Duodenal mucosa (tissue), 2 donors: ENCODE measurements around the gene CEMP1.

Source experiments
- H3K27ac ChIP-seq: one replicate; pipeline ENCODE4 v1.7.0; 2013; ENCODE audit warnings: low read depth, low read length
- H3K27me3 ChIP-seq, 2 donors: one replicate each; pipeline ENCODE4 v1.7.0; 2013; ENCODE audit warnings: low read length in 2 of 2, control low read depth in 1 of 2; ENCODE audit not compliant: insufficient read depth in 2 of 2, control insufficient read depth in 1 of 2
- H3K36me3 ChIP-seq, 2 donors: one replicate each; pipeline ENCODE4 v1.7.0; 2013; ENCODE audit warnings: low read length in 2 of 2, control low read depth in 1 of 2; ENCODE audit not compliant: insufficient read depth in 2 of 2, control insufficient read depth in 1 of 2
- H3K4me1 ChIP-seq, 2 donors: one replicate each; pipeline ENCODE4 v1.7.0; 2013; ENCODE audit warnings: low read length in 2 of 2, control low read depth in 1 of 2; ENCODE audit not compliant: insufficient read depth in 2 of 2, control insufficient read depth in 1 of 2
- H3K4me3 ChIP-seq, 2 donors: one replicate each; pipeline ENCODE4 v1.7.0; 2013; ENCODE audit warnings: low read length in 2 of 2, low read depth in 1 of 2
- H3K9ac ChIP-seq, 2 donors: one replicate each; pipeline ENCODE4 v1.7.0; 2013; ENCODE audit warnings: low read length in 2 of 2, low read depth in 1 of 2
- H3K9me3 ChIP-seq, 2 donors: one replicate each; pipeline ENCODE4 v1.7.0; 2013; ENCODE audit warnings: low read length in 2 of 2, control low read depth in 1 of 2; ENCODE audit not compliant: control insufficient read depth in 1 of 2

Gene CEMP1

DNA sequence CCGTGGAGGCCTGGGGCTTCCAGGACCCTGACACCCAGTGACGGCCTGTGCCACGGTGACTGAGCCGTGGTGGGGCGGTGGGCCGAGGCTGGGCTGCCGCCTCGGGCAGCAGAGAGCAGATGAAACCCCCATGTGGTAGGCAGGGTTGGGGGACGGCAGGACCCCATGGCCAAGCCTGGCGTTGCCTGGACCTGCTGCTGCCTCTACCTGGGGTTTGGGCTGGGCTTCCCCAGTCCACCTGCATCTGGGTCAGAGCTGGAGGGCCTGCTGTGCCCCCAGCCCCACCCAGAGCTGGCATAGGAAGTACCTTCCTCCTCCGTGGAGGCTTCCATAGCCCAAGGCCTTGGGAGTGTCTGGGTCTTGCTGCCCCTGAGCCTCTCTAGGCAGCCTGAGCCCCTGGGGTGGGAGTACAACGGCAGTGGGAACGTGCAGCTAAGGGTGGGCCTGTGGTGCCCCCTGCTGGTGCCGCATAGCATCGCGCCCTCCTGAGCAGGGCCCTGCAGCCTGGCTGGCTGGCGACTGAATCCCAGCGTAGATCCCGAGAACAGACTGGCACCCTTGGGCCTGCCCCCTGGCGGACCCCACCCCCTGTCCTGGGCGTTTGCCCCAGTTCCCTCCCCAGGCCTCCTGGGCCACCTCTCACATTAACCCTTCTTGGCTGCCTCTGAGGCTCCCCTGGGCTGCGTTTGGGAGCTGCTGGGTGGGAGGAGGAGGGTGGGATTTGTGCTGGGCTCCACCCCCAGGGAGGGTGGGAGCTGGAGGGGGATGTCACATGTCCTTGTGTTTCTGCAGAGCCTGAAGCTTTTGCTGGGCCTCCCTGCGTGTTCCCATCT is 30.1 kb downstream of the CEMP1 start:
- peak overlapping the region in 1 of 2 donors; percentile 28 for H3K4me3 ChIP-seq
- no peaks in the 10 kb centered on the region for H3K9me3 ChIP-seq
- no peak overlapping the region for H3K9ac ChIP-seq
- no peaks in the 10 kb centered on the region for H3K27me3 ChIP-seq
- no peak overlapping the region for H3K27ac ChIP-seq
- peaks cover 2 to 12% of the 10 kb centered on the region in 2 donors for H3K36me3 ChIP-seq
- peaks cover 5 to 15% of the 10 kb centered on the region in 2 donors for H3K4me1 ChIP-seq

DNA sequence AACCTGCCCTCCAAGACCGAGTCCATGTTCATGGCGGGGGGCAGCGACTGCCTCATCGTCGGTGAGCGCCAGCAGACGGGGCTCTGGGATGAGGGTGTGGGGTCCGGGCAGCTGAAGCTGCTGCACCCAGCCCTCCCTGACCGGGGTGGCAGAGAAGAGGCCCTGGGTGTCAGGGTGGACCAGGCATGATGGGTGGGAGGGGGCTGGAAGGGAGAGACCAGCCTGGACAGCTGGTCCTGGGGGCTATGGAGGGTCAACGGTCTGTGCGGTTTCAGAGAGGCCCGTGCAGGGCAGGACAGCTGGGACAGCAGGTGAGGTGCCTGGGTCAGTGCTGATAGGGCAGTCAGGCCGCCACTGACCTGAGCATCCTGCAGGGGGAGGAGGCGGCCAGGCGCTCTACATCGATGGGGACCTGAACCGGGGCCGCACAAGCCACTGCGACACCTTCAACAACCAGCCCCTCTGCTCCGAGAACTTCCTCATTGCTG is 30.7 kb downstream of the CEMP1 start:
- no peak overlapping the region for H3K27ac ChIP-seq
- no peaks in the 10 kb centered on the region for H3K9me3 ChIP-seq
- peaks cover 2 to 14% of the 10 kb centered on the region in 2 donors for H3K36me3 ChIP-seq
- no peak overlapping the region for H3K4me3 ChIP-seq
- peaks cover 5 to 15% of the 10 kb centered on the region in 2 donors for H3K4me1 ChIP-seq
- no peak overlapping the region for H3K9ac ChIP-seq
- no peaks in the 10 kb centered on the region for H3K27me3 ChIP-seq

DNA sequence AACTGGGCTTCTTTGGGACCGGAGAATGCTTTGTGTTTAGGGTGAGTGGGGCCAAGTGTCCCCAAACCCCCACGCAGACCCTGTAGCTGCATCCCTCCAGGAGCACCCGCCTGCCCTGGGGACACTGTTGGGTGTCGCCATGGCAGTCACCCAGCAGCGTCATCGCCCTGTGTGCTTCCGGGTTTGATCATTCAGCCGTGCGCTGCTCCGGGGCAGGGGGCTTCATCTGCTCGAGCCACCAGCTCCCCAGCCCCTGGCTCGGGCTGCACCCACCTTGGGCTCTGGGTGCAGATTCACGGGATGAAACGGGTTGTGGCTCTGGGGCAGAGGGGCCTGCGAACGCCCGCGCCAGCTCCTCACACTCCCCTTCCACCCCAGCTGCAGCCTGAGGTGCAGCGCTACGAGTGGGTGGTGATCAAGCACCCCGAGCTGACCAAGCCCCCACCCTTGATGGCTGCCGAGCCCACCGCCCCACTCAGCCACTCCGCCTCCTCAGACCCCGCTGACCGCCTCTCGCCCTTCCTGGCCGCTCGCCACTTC is 31.2 kb downstream of the CEMP1 start:
- H3K9ac ChIP-seq, result no peak overlapping the region
- no peak overlapping the region for H3K27ac ChIP-seq
- H3K4me1 ChIP-seq, result peaks cover 5 to 15% of the 10 kb centered on the region in 2 donors
- H3K4me3 ChIP-seq, result no peak overlapping the region
- no peaks in the 10 kb centered on the region for H3K9me3 ChIP-seq
- peaks cover 2 to 14% of the 10 kb centered on the region in 2 donors for H3K36me3 ChIP-seq
- no peaks in the 10 kb centered on the region for H3K27me3 ChIP-seq

DNA sequence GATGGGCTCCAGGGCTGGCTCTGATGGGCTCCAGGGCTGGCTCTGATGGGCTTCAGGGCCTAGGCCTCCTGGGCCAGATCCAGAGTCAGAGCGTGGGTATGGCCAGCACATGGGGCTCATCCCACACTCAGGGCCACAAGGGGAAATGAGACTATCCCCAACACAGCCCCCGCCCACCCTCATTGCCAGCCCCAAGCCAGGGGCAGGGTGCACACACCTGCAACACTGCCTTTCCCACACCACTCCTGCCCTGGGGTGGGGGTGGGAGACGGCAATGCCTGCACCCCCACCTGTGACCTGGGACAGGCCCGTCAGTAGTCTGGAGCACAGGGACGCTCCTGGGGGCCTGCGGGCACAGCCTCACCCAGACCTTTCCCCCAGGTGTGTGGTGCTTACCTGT is 31.8 kb downstream of the CEMP1 start:
- Histone ChIP-seq H3K4me3 (no peak overlapping the region), H3K27me3 (no peaks in the 10 kb centered on the region), H3K27ac (no peak overlapping the region), H3K9ac (no peak overlapping the region), H3K36me3 (peaks cover 2 to 14% of the 10 kb centered on the region in 2 donors), H3K9me3 (no peaks in the 10 kb centered on the region), H3K4me1 (peaks cover 5 to 15% of the 10 kb centered on the region in 2 donors)

DNA sequence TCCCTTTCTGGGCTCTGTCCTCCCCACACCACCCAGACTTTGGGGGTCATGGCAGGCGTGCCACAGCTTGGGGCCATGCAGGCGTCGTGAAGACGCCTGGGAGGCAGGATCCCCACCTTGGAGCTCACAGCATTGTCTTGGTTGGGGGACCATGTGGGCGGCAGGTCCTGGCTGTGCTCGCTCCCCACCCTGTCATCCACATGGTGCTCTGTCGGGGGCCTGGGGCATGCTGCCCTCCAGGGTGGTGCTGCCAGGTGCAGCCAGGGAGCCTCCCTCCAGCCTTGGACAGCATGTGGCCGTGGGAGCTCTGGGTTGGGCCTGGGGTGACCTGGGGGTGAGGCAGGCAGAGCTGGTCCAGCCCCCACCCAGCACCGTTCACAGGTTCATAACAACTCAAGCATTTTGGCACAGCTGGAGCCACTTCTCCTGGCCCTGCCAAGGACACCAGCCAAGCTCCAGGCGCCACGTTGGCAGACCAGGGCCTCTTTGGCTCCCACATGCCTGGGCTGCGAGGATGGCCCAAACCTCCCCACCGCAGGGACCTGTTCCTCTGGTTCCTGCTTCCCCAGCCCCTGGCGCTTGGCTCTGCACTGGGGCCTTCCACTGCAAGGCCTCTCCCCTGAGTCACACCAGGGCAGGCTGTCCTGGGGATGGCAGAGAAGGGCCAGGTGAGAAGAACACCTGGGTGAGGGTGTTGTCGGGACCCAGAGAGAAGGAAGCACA is 32.5 kb downstream of the CEMP1 start:
- no peak overlapping the region for H3K4me3 ChIP-seq
- H3K36me3 ChIP-seq, result peaks cover 2 to 14% of the 10 kb centered on the region in 2 donors
- no peaks in the 10 kb centered on the region for H3K9me3 ChIP-seq
- H3K27me3 ChIP-seq, result no peaks in the 10 kb centered on the region
- H3K9ac ChIP-seq, result no peak overlapping the region
- H3K4me1 ChIP-seq, result peaks cover 5 to 15% of the 10 kb centered on the region in 2 donors
- H3K27ac ChIP-seq, result no peak overlapping the region

DNA sequence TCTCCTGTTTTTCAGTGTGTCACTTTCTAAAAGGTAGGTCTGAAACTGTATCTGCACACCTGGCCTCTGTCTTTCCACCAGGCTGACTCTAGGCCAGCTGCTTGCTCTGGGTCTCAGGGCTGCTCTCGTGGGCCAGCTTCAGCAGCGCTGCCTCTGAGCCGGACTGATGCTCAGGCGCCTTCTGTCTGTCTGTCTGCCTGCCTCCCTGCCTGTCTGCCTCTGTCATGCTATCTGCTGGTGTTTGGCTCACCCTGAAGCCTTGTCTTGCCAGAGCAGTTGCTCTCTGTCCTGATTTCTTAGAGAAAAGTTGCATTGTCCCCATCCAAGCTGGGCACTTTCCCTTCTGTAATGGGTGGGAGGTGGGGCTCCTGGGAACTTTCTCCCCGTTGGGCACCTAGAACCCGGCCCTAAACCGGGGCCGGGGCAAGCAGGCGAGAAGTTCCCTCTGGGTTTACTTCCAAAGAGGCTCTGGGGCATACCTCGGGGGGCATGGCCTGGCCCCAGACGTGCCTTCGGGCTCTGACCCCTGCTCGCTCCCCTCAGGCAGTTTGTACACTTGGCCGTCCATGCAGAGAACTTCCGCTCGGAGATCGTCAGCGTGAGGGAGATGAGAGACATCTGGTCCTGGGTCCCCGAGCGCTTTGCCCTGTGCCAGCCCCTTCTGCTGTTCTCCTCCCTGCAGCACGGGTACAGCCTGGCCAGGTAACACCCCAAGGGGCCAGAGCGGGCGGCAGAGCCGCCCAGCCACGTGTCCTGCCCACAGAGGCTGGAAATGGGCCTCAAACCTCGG is 33.3 kb downstream of the CEMP1 start:
- no peaks in the 10 kb centered on the region for H3K27me3 ChIP-seq
- peaks cover 2 to 18% of the 10 kb centered on the region in 2 donors for H3K36me3 ChIP-seq
- H3K9me3 ChIP-seq, result no peaks in the 10 kb centered on the region
- no peak overlapping the region for H3K9ac ChIP-seq
- no peak overlapping the region for H3K27ac ChIP-seq
- peaks cover 5 to 15% of the 10 kb centered on the region in 2 donors for H3K4me1 ChIP-seq
- H3K4me3 ChIP-seq, result no peak overlapping the region

DNA sequence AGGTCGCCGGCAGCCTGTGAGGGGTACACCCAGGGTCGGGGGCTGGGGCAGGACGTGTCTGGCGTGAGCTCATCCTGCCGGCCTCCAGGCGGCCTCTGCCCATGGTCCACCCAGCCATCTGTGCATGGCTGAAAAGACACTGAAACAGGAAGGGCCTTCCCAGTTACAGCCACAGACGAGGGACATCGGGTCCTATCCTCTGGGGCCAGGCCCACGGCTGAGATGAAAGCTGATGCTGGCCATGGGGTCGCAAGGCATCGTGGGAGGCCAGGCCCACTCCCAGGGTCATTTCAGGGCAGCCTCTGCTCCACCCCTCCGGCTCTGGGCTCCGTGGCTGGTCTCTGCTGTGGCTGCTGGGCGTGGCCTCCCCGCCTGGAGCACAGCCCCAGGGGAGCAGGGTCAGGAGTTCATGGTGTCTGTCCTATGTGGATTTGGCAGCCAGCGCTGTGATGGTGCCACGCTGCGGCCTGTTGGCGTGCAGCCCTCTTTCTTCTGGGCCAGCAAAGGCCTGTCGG is 34.0 kb downstream of the CEMP1 start:
- no peaks in the 10 kb centered on the region for H3K9me3 ChIP-seq
- H3K27me3 ChIP-seq, result no peaks in the 10 kb centered on the region
- H3K36me3 ChIP-seq, result peaks cover 2 to 18% of the 10 kb centered on the region in 2 donors
- H3K9ac ChIP-seq, result no peak overlapping the region
- peaks cover 5 to 15% of the 10 kb centered on the region in 2 donors for H3K4me1 ChIP-seq
- H3K4me3 ChIP-seq, result no peak overlapping the region
- no peak overlapping the region for H3K27ac ChIP-seq

DNA sequence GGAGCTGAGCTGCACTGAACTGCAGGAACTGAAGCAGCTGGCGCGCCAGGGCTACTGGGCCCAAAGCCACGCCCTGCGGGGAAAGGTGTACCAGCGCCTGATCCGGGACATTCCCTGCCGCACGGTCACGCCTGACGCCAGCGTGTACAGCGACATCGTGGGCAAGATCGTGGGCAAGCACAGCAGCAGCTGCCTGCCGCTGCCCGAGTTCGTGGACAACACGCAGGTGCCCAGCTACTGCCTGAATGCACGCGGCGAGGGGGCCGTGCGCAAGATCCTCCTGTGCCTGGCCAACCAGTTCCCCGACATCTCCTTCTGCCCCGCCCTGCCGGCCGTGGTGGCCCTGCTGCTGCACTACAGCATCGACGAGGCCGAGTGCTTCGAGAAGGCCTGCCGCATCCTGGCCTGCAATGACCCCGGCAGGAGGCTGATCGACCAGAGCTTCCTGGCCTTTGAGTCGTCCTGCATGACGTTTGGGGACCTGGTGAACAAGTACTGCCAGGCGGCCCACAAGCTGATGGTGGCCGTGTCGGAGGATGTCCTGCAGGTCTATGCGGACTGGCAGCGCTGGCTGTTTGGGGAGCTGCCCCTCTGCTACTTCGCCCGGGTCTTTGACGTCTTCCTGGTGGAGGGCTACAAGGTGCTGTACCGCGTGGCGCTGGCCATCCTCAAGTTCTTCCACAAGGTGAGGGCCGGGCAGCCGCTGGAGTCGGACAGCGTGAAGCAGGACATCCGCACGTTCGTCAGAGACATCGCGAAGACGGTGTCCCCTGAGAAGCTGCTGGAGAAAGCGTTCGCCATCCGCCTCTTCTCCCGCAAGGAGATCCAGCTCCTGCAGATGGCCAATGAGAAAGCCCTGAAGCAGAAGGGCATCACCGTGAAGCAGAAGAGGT is 34.7 kb downstream of the CEMP1 start:
- Histone ChIP-seq H3K4me1 (peaks cover 5 to 10% of the 10 kb centered on the region in 2 donors), H3K27me3 (no peaks in the 10 kb centered on the region)

DNA sequence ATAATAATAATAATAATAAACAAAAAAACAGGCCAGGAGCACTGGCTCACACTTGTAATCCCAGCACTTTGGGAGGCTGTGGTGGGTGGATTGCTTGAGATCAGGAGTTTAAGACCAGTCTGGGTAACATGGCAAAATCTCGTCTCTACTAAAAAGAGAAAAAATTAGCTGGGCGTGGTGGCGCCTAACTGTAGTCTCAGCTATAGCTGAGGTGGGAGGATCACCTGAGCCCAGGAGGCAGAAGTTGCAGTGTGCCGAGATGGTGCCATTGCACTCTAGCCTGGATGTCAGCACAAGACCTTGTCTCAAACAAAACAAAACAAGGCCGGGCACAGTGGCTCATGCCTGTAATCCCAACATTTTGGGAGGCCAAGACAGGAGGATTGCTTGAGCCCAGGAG is 36.2 kb downstream of the CEMP1 start:
- H3K36me3 ChIP-seq, result peaks cover 2 to 26% of the 10 kb centered on the region in 2 donors
- H3K9ac ChIP-seq, result no peak overlapping the region
- H3K27ac ChIP-seq, result no peak overlapping the region
- no peak overlapping the region for H3K4me3 ChIP-seq
- peaks cover 5 to 6% of the 10 kb centered on the region in 2 donors for H3K4me1 ChIP-seq
- no peaks in the 10 kb centered on the region for H3K9me3 ChIP-seq
- H3K27me3 ChIP-seq, result no peaks in the 10 kb centered on the region

More for the DNA sequence above, 34.7 kb downstream of the CEMP1 start:
- Histone ChIP-seq H3K36me3 (peaks cover 2 to 18% of the 10 kb centered on the region in 2 donors), H3K27ac (no peak overlapping the region), H3K9me3 (no peaks in the 10 kb centered on the region), H3K4me3 (no peak overlapping the region), H3K9ac (no peak overlapping the region)
